Ovary (tissue), 9 donors: ENCODE results near the gene CEMIP. TPM values are rescaled to one million over a fixed set of nuclear protein-coding genes. Genes with fewer than 3 reads are reported as not detected.

ENCODE experiments used
- DNase-seq, 5 donors: peaks; one replicate each; pipeline ENCODE4 v3.0.0-alpha.2; 2019 to 2020
- H3K27ac ChIP-seq, 2 donors: fragments of 200-600 bp; one replicate each; pipeline versions ENCODE4 v1.5.1 to v1.8.0; 2019 to 2022
- H3K27me3 ChIP-seq: fragments of 200-600 bp; one replicate; pipeline ENCODE4 v1.8.0; 2022
- H3K36me3 ChIP-seq: fragments of 200-600 bp; sonication (generic); one replicate; pipeline ENCODE4 v1.5.1; 2019
- H3K4me1 ChIP-seq: one replicate; pipeline ENCODE4 v1.8.1; 2013; ENCODE audit warnings: mild to moderate bottlenecking, moderate library complexity; ENCODE audit not compliant: insufficient read depth
- H3K4me3 ChIP-seq: fragments of 200-600 bp; sonication (generic); one replicate; pipeline ENCODE4 v1.5.1; 2017
- H3K9me3 ChIP-seq, 2 donors: fragments of 200-600 bp in 1 of 2; sonication (generic) in 1 of 2; one replicate each; pipeline versions ENCODE4 v1.5.1 to v1.8.1; 2013 to 2019; ENCODE audit warnings: mild to moderate bottlenecking in 1 of 2, moderate library complexity in 1 of 2
- EP300 ChIP-seq: sonication (generic); formaldehyde crosslinking; IDR thresholded peaks from one replicate; pipeline ENCODE4 v1.6.1; 2017; ENCODE audit warnings: antibody characterized with exemption
- POLR2A ChIP-seq: fragments of 450-650 bp; IDR thresholded peaks from one replicate; pipeline ENCODE4 v1.6.1; 2017; ENCODE audit warnings: antibody characterized with exemption, mild to moderate bottlenecking, moderate library complexity
- WGBS, 3 donors: extraction: QIAGEN DNeasy Blood & Tissue Kit in 1 of 3; methylation state at CpG; one replicate each; pipeline versions ENCODE4 v1.1.5 to v1.1.7; 2013 to 2017; 5-methylcytosine and 5-hydroxymethylcytosine counted together
- intact Hi-C, 4 donors: fragments of 100-400 bp; cut with DNase I; formaldehyde crosslinking; loops; one replicate each; pipeline versions ENCODE4 v1.11.0 to v1.15.1; 2022 to 2023
- polyA plus RNA-seq, 2 donors: library from polyadenylated mRNA; stranded (reverse); fragments of 200-250 nt in 1 of 2; fragments of 350-450 nt in 1 of 2; fragmentation: Illumina TruSeq in 1 of 2; extraction: RNeasy Lipid Tissue Mini Kit (QIAGEN cat#74804) in 1 of 2; gene quantifications; one replicate each; pipeline ENCODE4 v1.2.3, GENCODE V29; 2013 to 2014
- total RNA-seq, 7 donors: library from RNA; depleted of rRNA in 2 of 7; stranded (reverse); fragments of >200 nt in 2 of 7; fragmentation: NEBNext Ultra II Directional in 3 of 7; extraction: Animal tissue kit (Norgen Biotek cat#: 25700) in 3 of 7; gene quantifications; one replicate each; pipeline versions ENCODE4 v1.1.0 to v1.2.4, GENCODE V29; 2016 to 2023
- TF ChIP-seq, protein P1 (sequence below), 3 donors: fragments of 450-650 bp in 2 of 3; fragments of 200-600 bp in 1 of 3; IDR thresholded peaks; one replicate each; pipeline versions ENCODE4 v1.5.1 to v1.8.0; 2016 to 2022; ENCODE audit warnings: antibody characterized with exemption in 3 of 3, mild to moderate bottlenecking in 1 of 3
- donor health status: DM: no; HTN: no; CAD: no; lungs with moderate emphysema.
- donor health status: DM: no; HTN: no; CAD: no.
- donor health status: Bipolar disorder and iron deficiency.
- donor health status: DM: yes; HTN: yes; CAD: no.
- donor health status: DM: no; HTN: no; CAD: no.
- donor health status: DM: yes; HTN: yes; CAD: no.

The CEMIP gene
- total and polyA plus RNA-seq, 9 donors = 2.2 to 12.3 (median 4.7) TPM

DNA sequence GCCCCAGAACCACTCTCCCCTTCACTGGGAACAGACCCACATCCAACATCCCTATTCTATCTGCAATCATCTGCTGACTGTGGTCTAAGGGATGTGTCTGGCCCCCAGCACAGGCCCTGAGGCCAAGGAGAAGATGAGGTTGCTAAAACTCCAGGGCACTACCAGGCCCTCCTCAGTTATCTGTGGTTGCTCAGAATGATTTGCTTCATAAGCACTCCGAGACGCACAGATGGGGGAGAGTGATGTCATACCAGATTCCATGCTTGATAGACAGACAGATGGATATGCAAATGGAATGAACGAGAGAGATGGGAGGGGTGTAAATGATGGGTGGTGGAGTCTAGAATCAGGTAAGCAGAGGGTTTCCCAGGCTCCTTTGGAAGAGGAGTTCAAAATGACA lies 57.8 kb downstream of the CEMIP start:
- DNase-seq = no peak
- intact Hi-C loops = no loop called here
- no peaks in the 10 kb centered on the region for H3K9me3 ChIP-seq
- TF ChIP-seq EP300 (no peak), POLR2A (no peak)
- TF ChIP-seq, protein P1, sequence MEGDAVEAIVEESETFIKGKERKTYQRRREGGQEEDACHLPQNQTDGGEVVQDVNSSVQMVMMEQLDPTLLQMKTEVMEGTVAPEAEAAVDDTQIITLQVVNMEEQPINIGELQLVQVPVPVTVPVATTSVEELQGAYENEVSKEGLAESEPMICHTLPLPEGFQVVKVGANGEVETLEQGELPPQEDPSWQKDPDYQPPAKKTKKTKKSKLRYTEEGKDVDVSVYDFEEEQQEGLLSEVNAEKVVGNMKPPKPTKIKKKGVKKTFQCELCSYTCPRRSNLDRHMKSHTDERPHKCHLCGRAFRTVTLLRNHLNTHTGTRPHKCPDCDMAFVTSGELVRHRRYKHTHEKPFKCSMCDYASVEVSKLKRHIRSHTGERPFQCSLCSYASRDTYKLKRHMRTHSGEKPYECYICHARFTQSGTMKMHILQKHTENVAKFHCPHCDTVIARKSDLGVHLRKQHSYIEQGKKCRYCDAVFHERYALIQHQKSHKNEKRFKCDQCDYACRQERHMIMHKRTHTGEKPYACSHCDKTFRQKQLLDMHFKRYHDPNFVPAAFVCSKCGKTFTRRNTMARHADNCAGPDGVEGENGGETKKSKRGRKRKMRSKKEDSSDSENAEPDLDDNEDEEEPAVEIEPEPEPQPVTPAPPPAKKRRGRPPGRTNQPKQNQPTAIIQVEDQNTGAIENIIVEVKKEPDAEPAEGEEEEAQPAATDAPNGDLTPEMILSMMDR (IDR thresholded peaks at IDR 0.05) = no peak
- H3K4me3 ChIP-seq = no peak overlapping the region
- H3K4me1 ChIP-seq = peaks cover 30% of the 10 kb centered on the region
- H3K36me3 ChIP-seq = no peaks in the 10 kb centered on the region
- H3K27ac ChIP-seq = peak overlapping the region in 1 of 2 donors; percentile 42
- H3K27me3 ChIP-seq = no peaks in the 10 kb centered on the region
- 89 to 93% (median 90%) methylated on average over 3 of the region's 3 CpGs for WGBS, 3 donors

DNA sequence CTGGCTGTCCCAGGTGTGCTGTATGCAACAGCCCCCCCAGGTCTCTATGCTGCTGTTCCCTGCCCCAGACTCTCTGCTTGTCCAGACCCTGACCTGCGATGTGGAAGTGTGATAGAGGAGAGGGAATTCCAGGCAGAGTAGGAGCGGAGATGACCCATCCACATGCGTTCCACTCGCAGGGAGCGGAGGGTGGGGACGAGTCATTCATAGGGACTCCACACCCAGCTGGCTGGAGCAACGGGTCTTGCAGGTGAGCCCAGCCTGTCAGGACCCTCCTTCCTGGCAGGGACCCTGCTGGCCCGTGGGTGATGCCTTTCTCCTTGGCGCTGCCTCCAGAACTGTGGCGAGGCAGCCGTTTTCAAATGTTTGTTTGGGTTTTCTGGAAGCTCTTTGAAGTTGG lies 58.8 kb downstream of the CEMIP start:
- intact Hi-C loops = no loop called here
- Histone ChIP-seq H3K36me3 (no peaks in the 10 kb centered on the region), H3K27ac (no peak overlapping the region), H3K4me1 (peaks cover 30% of the 10 kb centered on the region), H3K27me3 (no peaks in the 10 kb centered on the region), H3K9me3 (no peaks in the 10 kb centered on the region), H3K4me3 (no peak overlapping the region)
- DNase-seq = no peak
- TF ChIP-seq, protein P1 (IDR thresholded peaks at IDR 0.05) = no peak
- no peak for TF ChIP-seq EP300
- TF ChIP-seq POLR2A = no peak
- WGBS, 3 donors = 65 to 77% (median 68%) methylated on average over 11 of the region's 11 CpGs

DNA sequence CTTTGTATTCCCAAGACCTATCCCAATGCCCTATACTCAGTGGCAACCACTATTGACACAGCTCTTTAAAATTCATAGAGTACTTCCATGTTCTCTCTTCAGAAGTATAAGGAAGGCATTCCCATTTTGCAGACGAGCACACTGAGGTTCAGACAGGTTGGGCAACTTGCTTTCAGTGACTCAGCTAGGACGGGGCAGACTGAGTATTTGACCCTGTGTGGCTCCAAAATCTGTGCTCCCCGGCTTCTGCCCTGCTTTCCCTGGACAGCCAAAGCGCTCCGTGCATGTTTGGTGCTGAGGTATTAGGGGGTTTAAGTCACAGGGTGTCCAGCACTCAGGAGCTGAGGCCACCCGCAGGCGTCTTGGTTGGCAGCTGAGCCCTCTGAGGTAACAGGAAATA lies 59.5 kb downstream of the CEMIP start:
- intact Hi-C loops = no loop called here
- 67 to 81% (median 76%) methylated on average over 7 of the region's 7 CpGs for WGBS, 3 donors
- DNase-seq = no peak

DNA sequence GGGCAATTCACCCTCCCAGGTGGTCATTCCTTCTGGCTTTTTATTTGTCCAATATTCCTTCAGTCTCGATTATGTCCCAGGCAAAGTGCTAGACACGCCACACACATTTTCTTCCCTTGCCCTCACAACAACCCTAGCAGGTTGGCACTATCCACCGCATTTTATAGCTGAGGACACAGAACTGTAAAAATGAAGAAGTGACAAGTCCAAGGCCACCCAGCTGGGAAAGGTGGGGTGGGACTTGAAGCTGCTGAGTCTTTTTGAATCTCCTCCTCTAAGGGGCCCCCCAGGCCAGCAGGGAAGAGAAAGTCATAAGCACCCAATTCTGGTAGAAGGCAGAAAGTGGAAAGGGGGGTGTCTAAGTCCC lies 60.6 kb downstream of the CEMIP start:
- DNase-seq = no peak
- TF ChIP-seq EP300 = no peak
- TF ChIP-seq, protein P1 (IDR thresholded peaks at IDR 0.05) = no peak
- no peak for TF ChIP-seq POLR2A
- peaks cover 30% of the 10 kb centered on the region for H3K4me1 ChIP-seq
- H3K27me3 ChIP-seq = no peaks in the 10 kb centered on the region
- H3K27ac ChIP-seq = no peak overlapping the region
- intact Hi-C loops = no loop called here
- H3K36me3 ChIP-seq = no peaks in the 10 kb centered on the region
- H3K4me3 ChIP-seq = no peak overlapping the region
- no peaks in the 10 kb centered on the region for H3K9me3 ChIP-seq
- 84 to 86% (median 86%) methylated on average over 3 of the region's 3 CpGs for WGBS, 3 donors

More for the DNA sequence above, 59.5 kb downstream of the CEMIP start:
- H3K4me3 ChIP-seq = no peak overlapping the region
- no peak for TF ChIP-seq POLR2A
- TF ChIP-seq, protein P1 (IDR thresholded peaks at IDR 0.05) = no peak
- TF ChIP-seq EP300 = no peak
- H3K4me1 ChIP-seq = peaks cover 30% of the 10 kb centered on the region
- no peaks in the 10 kb centered on the region for H3K9me3 ChIP-seq
- H3K27me3 ChIP-seq = no peaks in the 10 kb centered on the region
- peak overlapping the region in 1 of 2 donors; percentile 14 for H3K27ac ChIP-seq
- no peaks in the 10 kb centered on the region for H3K36me3 ChIP-seq
